Measurements from ENCODE around the gene RFC3.

DNA sequence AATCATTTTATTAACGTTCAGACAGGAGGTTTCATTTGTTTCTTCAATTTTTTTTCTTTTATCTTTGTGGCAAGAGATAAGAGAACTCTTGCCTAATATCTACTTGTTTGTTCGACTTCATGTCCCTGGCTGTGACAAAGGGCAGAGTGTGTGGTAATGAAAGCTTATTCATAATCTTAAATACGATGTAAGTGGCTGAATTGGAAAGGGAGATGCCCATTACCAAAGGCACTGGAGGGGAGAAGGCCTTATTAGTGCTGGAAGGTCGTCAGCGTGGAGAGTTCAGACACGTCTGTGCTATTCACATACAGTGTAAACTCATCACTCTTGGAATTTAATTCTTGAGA lies 54.0 kb downstream of the RFC3 start:
- TF ChIP-seq TAF1 (IDR thresholded peaks at IDR 0.05; ENCODE audit: control insufficient read depth, extremely low read depth, insufficient read depth, low read length, severe bottlenecking) = no peak
- no peak for TF ChIP-seq E2F5 (CRISPR knock-in tag; IDR thresholded peaks at IDR 0.05)
- TF ChIP-seq CREM (IDR thresholded peaks at IDR 0.05; ENCODE audit: low read depth) = no peak
- TF ChIP-seq, protein P1, sequence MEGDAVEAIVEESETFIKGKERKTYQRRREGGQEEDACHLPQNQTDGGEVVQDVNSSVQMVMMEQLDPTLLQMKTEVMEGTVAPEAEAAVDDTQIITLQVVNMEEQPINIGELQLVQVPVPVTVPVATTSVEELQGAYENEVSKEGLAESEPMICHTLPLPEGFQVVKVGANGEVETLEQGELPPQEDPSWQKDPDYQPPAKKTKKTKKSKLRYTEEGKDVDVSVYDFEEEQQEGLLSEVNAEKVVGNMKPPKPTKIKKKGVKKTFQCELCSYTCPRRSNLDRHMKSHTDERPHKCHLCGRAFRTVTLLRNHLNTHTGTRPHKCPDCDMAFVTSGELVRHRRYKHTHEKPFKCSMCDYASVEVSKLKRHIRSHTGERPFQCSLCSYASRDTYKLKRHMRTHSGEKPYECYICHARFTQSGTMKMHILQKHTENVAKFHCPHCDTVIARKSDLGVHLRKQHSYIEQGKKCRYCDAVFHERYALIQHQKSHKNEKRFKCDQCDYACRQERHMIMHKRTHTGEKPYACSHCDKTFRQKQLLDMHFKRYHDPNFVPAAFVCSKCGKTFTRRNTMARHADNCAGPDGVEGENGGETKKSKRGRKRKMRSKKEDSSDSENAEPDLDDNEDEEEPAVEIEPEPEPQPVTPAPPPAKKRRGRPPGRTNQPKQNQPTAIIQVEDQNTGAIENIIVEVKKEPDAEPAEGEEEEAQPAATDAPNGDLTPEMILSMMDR (IDR thresholded peaks at IDR 0.05 in 2 of 3, conservative IDR thresholded peaks at IDR 0.05 in 1 of 3; ENCODE audit: insufficient read depth in 2 of 3, low read depth in 1 of 3, low read length in 3 of 3) = no peak
- no peak for TF ChIP-seq RNF2 (IDR thresholded peaks at IDR 0.05)
- no peak for TF ChIP-seq FOXP1 (CRISPR knock-in tag; IDR thresholded peaks at IDR 0.05)
- TF ChIP-seq ZNF639 (CRISPR knock-in tag; conservative IDR thresholded peaks at IDR 0.05 in 1 of 2, IDR thresholded peaks at IDR 0.05 in 1 of 2) = no peak
- TF ChIP-seq ZNF253 (CRISPR knock-in tag; conservative IDR thresholded peaks at IDR 0.05) = no peak
- no peak for TF ChIP-seq PHF8 (IDR thresholded peaks at IDR 0.05; ENCODE audit: borderline replicate concordance, low read length)
- TF ChIP-seq JUN (IDR thresholded peaks at IDR 0.05; ENCODE audit: borderline replicate concordance, low read depth, low read length) = no peak
- TF ChIP-seq JUN (CRISPR knock-in tag; IDR thresholded peaks at IDR 0.05; ENCODE audit: borderline replicate concordance) = no peak
- no peak for TF ChIP-seq RBM39 (optimal IDR thresholded peaks at IDR 0.05; ENCODE audit: low read depth, low read length)
